Measurements from ENCODE around the gene FHL3. TPM values are rescaled to one million over a fixed set of nuclear protein-coding genes. Genes with fewer than 3 reads are reported as not detected.

FHL3 gene
- total and polyA plus RNA-seq, 9 of the 15 experiments (the other 6 are each of a cell fraction or from before 2014, with no cell fraction given): 6.1 to 144 (median 34.1) TPM

- Histone ChIP-seq H3K4me2 (ENCODE audit: insufficient read depth, low read length) (peak overlapping the region; percentile 92), H3K36me3 (ENCODE audit: control insufficient read depth, insufficient read depth, low read length) (peaks cover 45% of the 10 kb centered on the region), H3K27ac (ENCODE audit: extremely low read depth, low read depth, low read length) (peak overlapping the region; percentile 76), H3K27me3 (ENCODE audit: control insufficient read depth in 2 of 2, insufficient read depth in 2 of 2, low read length in 2 of 2) (no peaks in the 10 kb centered on the region), H3K4me3 (peak overlapping the region; percentile 82), H2AFZ (ENCODE audit: low read depth, low read length) (peak overlapping the region; percentile 77), H3K4me1 (replicated peaks in 1 of 2; ENCODE audit: control insufficient read depth in 2 of 2, insufficient read depth in 2 of 2, low read length in 2 of 2) (peaks cover 9 to 12% of the 10 kb centered on the region in 2 experiments; a peak in 3 of 5 replicates), H3K9me1 (ENCODE audit: control insufficient read depth, insufficient read depth, low read length) (no peaks in the 10 kb centered on the region), H4K20me1 (replicated peaks; ENCODE audit: control insufficient read depth, insufficient read depth, low read length) (no peaks in the 10 kb centered on the region), H3K79me2 (ENCODE audit: control insufficient read depth, insufficient read depth, low read length) (peaks cover 32% of the 10 kb centered on the region), H3K9me3 (replicated peaks; ENCODE audit: control insufficient read depth, insufficient read depth, low read depth, low read length) (no peaks in the 10 kb centered on the region), H3K9ac (ENCODE audit: insufficient read depth in 1 of 2, low read depth in 2 of 2, low read length in 2 of 2) (peak overlapping the region; percentile 94 to 97)
- peak; percentile 46 for FAIRE-seq
- ChIA-PET CTCF (ENCODE audit: low intra/inter-chr PET ratio) (interaction anchor here (0.5 to 2.3 kb wide), 4 partner anchors 29 to 844 kb away, joined by 4 to 14 read pairs (median 8); no protein-coding TSS in a partner anchor), POLR2A (interaction anchor here (0.5 to 7.5 kb wide), 12 partner anchors 9 to 801 kb away, joined by 3 to 65 read pairs (median 4); partner anchors contain the start of genes C1orf122 and YRDC)
- WGBS (ENCODE audit: insufficient coverage, low coverage, missing lambda C conversion rate): under 1% methylated on average over 30 of the region's 30 CpGs
- in situ Hi-C loops (cut with MboI): no loop called here
- peak; percentile 49 for ATAC-seq
- peak; percentile 63 to 72 (median 69) for DNase-seq (ENCODE audit: extremely low read depth in 1 of 4, low spot score in 3 of 4)
- TSS peak; percentile 69 for BruUV-seq (replicated peaks)
- intact Hi-C loops (cut with micrococcal nuclease): no loop called here
- peak; percentile 75 for TF ChIP-seq CHD1 (IDR thresholded peaks at IDR 0.05; ENCODE audit: low read length)
- TF ChIP-seq JUND (IDR thresholded peaks at IDR 0.05; ENCODE audit: borderline replicate concordance, low read depth, low read length): no peak
- 0 out of 3 replicates have a peak, but pooled peaks have one; percentile 10 for TF ChIP-seq JUND (tag; IDR thresholded peaks at IDR 0.05; ENCODE audit: borderline replicate concordance, low read depth, low read length)
- peak; percentile 37 to 61 for TF ChIP-seq E2F6 (IDR thresholded peaks at IDR 0.05; ENCODE audit: borderline replicate concordance in 1 of 2, extremely low read depth in 1 of 2, insufficient read depth in 1 of 2, insufficient read length in 1 of 2, low read depth in 1 of 2, low read length in 1 of 2, poor library complexity in 1 of 2, severe bottlenecking in 1 of 2)
- TF ChIP-seq SIN3A (IDR thresholded peaks at IDR 0.05; ENCODE audit: borderline replicate concordance in 2 of 2, control insufficient read depth in 1 of 2, low read depth in 2 of 2, low read length in 2 of 2): peak in 1 of 2 experiments; percentile 47; a peak in 1 of 4 replicates
- no peak for TF ChIP-seq CSDE1 (IDR thresholded peaks at IDR 0.05)
- no peak for TF ChIP-seq VEZF1 (CRISPR knock-in tag; IDR thresholded peaks at IDR 0.05)
- 0 out of 4 replicates have a peak, but pooled peaks of 1 of the 2 experiments have one; percentile 47 for TF ChIP-seq BCLAF1 (IDR thresholded peaks at IDR 0.05; ENCODE audit: borderline replicate concordance in 1 of 2, control insufficient read depth in 1 of 2, low read depth in 2 of 2, low read length in 1 of 2)
- no peak for TF ChIP-seq ZFP1 (CRISPR knock-in tag; IDR thresholded peaks at IDR 0.05)
- peak; percentile 75 for TF ChIP-seq SPI1 (IDR thresholded peaks at IDR 0.05; ENCODE audit: borderline replicate concordance, low read depth, low read length)
- TF ChIP-seq E2F1 (CRISPR knock-in tag; IDR thresholded peaks at IDR 0.05): peak; percentile 20; the same call in 1 of the 2 replicates
Observed at GRCh38 chr1:37989361-37989930, 15.9 kb downstream of the FHL3 start.
